Fibroblast of villous mesenchyme (primary cell): ENCODE data around the gene ZKSCAN7. TPM values are rescaled to one million over a fixed set of nuclear protein-coding genes. Genes with fewer than 3 reads are reported as not detected.
"Not testable (repeated sequence)": the region's sequence is repeated elsewhere in the genome, so short reads cannot be mapped to it uniquely, and the experiment has no call there.

Experiments used
- DNase-seq: peaks from one replicate; pipeline ENCODE4 v3.0.0-alpha.2; 2010; ENCODE audit warnings: low read depth
- H3K4me3 ChIP-seq: 2 replicates; pipeline ENCODE4 v1.5.1; 2011; ENCODE audit warnings: low read depth, mild to moderate bottlenecking, low read length
- CTCF ChIP-seq: IDR thresholded peaks from 2 replicates; pipeline ENCODE4 v1.5.1; 2012; ENCODE audit warnings: low read depth, mild to moderate bottlenecking, low read length; ENCODE audit not compliant: insufficient read depth
- total RNA-seq: library from RNA; depleted of rRNA; stranded (reverse); fragments of >200 nt; gene quantifications from 2 replicates; pipeline ENCODE4 v1.2.3, GENCODE V29; 2012

The ZKSCAN7 gene
- total RNA-seq, 1 donor, result 6.0 TPM

- H3K4me3 ChIP-seq, result no peak overlapping the region
- no peak for DNase-seq
- TF ChIP-seq CTCF, result no peak
Measured at GRCh38 chr3:44535364-44535763, 19.6 kb upstream of the ZKSCAN7 start.

- H3K4me3 ChIP-seq, DNase-seq: not testable (repeated sequence)
Measured at GRCh38 chr3:44544811-44545210, 10.2 kb upstream of the ZKSCAN7 start.

- no peak for TF ChIP-seq CTCF
- peak overlapping the region; percentile 81 for H3K4me3 ChIP-seq
- DNase-seq, result peak; percentile 8
Measured at GRCh38 chr3:44555723-44556122, 730 bp downstream of the ZKSCAN7 start.

GRCh38 chr3:44557074-44557473 lies 2.1 kb downstream of the ZKSCAN7 start:
- H3K4me3 ChIP-seq, result no peak overlapping the region
- no peak for TF ChIP-seq CTCF
- no peak for DNase-seq

GRCh38 chr3:44561076-44561475 lies 6.1 kb downstream of the ZKSCAN7 start:
- no peak for DNase-seq
- no peak overlapping the region for H3K4me3 ChIP-seq
- no peak for TF ChIP-seq CTCF

- no peak for DNase-seq
- no peak for TF ChIP-seq CTCF
- H3K4me3 ChIP-seq, result no peak overlapping the region
Measured at GRCh38 chr3:44562147-44562546, 7.2 kb downstream of the ZKSCAN7 start.

- peak; percentile 75 for DNase-seq
- H3K4me3 ChIP-seq, result no peak overlapping the region
- no peak for TF ChIP-seq CTCF
Measured at GRCh38 chr3:44568561-44568960, 13.6 kb downstream of the ZKSCAN7 start.

GRCh38 chr3:44571024-44571423 lies 16.0 kb downstream of the ZKSCAN7 start:
- no peak for TF ChIP-seq CTCF
- H3K4me3 ChIP-seq, result no peak overlapping the region
- no peak for DNase-seq
